Panc1 (cell line): ENCODE results near the gene EID3. TPM values are rescaled to one million over a fixed set of nuclear protein-coding genes. Genes with fewer than 3 reads are reported as not detected.

Experiments
- ATAC-seq: fragments of 200-7000 bp; cut with Tn5 transposase; 2 replicates; pipeline ENCODE4 v1.9.1; 2020; ENCODE audit warnings: mild to moderate bottlenecking, moderate library complexity
- BruUV-seq: library from RNA; stranded (reverse); fragments of 400-500 nt; replicated peaks from 2 replicates; lab custom pipeline; 2021; lab: Mats Ljungman, UMichigan
- CTCF ChIA-PET: fragments of 300-600 bp; sonication (Branson Sonifier 250); formaldehyde crosslinking; loops from one replicate; lab custom pipeline; 2022; ENCODE audit warnings: antibody characterized with exemption; lab: Charles Lee
- POLR2A ChIA-PET: fragments of 300-600 bp; sonication (Branson Sonifier 250); formaldehyde crosslinking; loops from one replicate; lab custom pipeline; 2022; ENCODE audit warnings: antibody characterized with exemption; lab: Charles Lee
- DNase-seq: peaks from one replicate; pipeline ENCODE4 v3.0.0-alpha.2; 2010; ENCODE audit warnings: low read depth, low spot score
- H3K27ac ChIP-seq: 2 replicates; pipeline ENCODE4 v1.5.1; 2011; ENCODE audit warnings: mild to moderate bottlenecking, low read length, inconsistent platforms
- H3K27me3 ChIP-seq: fragments of 200-500 bp; sonication (Bioruptor generic); 2 replicates; pipeline ENCODE4 v1.6.0; 2014; ENCODE audit warnings: low read length, inconsistent platforms; ENCODE audit not compliant: control insufficient read depth, insufficient read depth
- H3K36me3 ChIP-seq: fragments of 200-500 bp; sonication (Bioruptor generic); 2 replicates; pipeline ENCODE4 v1.5.1; 2014; ENCODE audit warnings: inconsistent platforms, mild to moderate bottlenecking, low read length, moderate library complexity; ENCODE audit not compliant: control insufficient read depth, insufficient read depth
- H3K4me1 ChIP-seq: 2 replicates; pipeline ENCODE4 v1.5.1; 2011; ENCODE audit warnings: inconsistent platforms, mild to moderate bottlenecking, low read length, moderate library complexity; ENCODE audit not compliant: control insufficient read depth, insufficient read depth
- H3K4me3 ChIP-seq, 2 experiments: 2 replicates each; pipeline ENCODE4 v1.5.1; 2011 to 2012; ENCODE audit warnings: low read depth in 2 of 2, low read length in 2 of 2, mild to moderate bottlenecking in 2 of 2, inconsistent platforms in 1 of 2, moderate library complexity in 1 of 2
- H3K9me3 ChIP-seq: fragments of 200-500 bp; sonication (Bioruptor generic); 2 replicates; pipeline ENCODE4 v1.5.1; 2014; ENCODE audit warnings: low read depth, mild to moderate bottlenecking, inconsistent platforms, low read length, moderate library complexity; ENCODE audit not compliant: control insufficient read depth, insufficient read depth
- CTCF ChIP-seq: fragments of 450-650 bp; IDR thresholded peaks from 2 replicates; pipeline ENCODE4 v1.5.1; 2017; ENCODE audit warnings: mild to moderate bottlenecking
- POLR2AphosphoS5 ChIP-seq: IDR thresholded peaks from 2 replicates; pipeline ENCODE4 v1.6.1; 2012; ENCODE audit warnings: mild to moderate bottlenecking, low read depth, low read length, moderate library complexity
- REST ChIP-seq, 2 experiments: IDR thresholded peaks; 2 replicates each; pipeline ENCODE4 v1.6.1; 2011 to 2012; ENCODE audit warnings: low read depth in 2 of 2, control low read depth in 1 of 2, low read length in 1 of 2, mild to moderate bottlenecking in 1 of 2, moderate library complexity in 1 of 2; ENCODE audit not compliant: insufficient read depth in 1 of 2
- SIN3A ChIP-seq: IDR thresholded peaks from 2 replicates; pipeline ENCODE4 v1.6.1; 2012; ENCODE audit warnings: low read depth, mild to moderate bottlenecking, low read length, moderate library complexity, borderline replicate concordance; ENCODE audit not compliant: insufficient read depth
- TCF7L2 ChIP-seq: IDR thresholded peaks from 2 replicates; pipeline ENCODE4 v1.6.1; 2011; ENCODE audit warnings: mild to moderate bottlenecking, low read depth, low read length, inconsistent platforms
- in situ Hi-C: cut with HindIII; loops from 2 replicates; pipeline ENCODE4 v1.10.0; 2016; ENCODE audit warnings: low sequenced_read_pairs, low pct_unique_long_range_greater_than_20kb
- intact Hi-C: fragments of 100-400 bp; cut with micrococcal nuclease; formaldehyde crosslinking; loops from one replicate; pipeline ENCODE4 v1.10.0; 2022; ENCODE audit not compliant: unreplicated experiment
- total RNA-seq: library from RNA; stranded (reverse); gene quantifications from one replicate; pipeline ENCODE4 v1.2.1, GENCODE V29; 2021; ENCODE audit not compliant: unreplicated experiment

EID3 gene
- total RNA-seq, 1 experiment from 2014 or later: 18.5 TPM

DNA sequence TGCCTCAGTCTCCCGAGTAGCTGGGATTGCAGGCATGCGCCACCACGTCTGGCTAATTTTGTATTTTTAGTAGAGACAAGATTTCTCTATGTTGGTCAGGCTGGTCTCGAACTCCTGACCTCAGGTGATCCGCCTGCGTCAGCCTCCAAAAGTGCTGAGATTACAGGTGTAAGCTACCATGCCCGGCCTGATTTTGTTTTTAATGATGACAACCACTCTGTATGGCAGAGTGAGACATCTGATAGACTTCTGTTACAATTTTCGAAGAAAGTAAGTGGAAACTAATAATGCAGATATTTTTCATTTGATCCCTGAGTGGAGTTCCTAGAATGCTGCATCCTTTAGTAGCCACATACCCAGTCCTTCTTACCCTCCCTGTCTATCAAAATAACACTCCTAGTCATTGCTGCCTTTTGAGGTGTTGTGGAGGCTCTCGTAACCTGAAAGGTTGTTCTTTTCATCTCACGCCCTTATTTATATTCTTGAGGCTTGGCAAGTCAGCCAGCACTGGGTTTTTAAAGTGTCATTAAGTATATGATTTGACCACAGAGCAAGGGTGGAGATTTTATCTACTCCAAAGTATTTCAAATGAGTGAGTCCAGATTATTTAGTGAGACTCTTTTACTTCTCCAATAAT, 5.9 kb upstream of the EID3 start:
- TF ChIP-seq TCF7L2 (peak; percentile 94), CTCF (no peak), SIN3A (no peak), POLR2AphosphoS5 (0 out of 2 replicates have a peak, but pooled peaks have one; percentile 55), REST (IDR thresholded peaks at IDR 0.05; ENCODE audit: insufficient read depth in 1 of 2, low read depth in 2 of 2, low read length in 1 of 2) (no peak)
- in situ Hi-C loops: no loop called here
- CTCF ChIA-PET: no interaction called here
- BruUV-seq: no TSS peak
- H3K4me3 ChIP-seq: peak overlapping the region in 1 of 2 experiments; percentile 8; a peak in 1 of 4 replicates
- H3K27ac ChIP-seq: peak overlapping the region; percentile 96
- H3K9me3 ChIP-seq: no peaks in the 10 kb centered on the region
- POLR2A ChIA-PET: interaction anchor here (0.6 to 1.8 kb wide), 3 partner anchors 10 to 77 kb away, joined by 3 to 4 read pairs (median 4); no protein-coding TSS in a partner anchor
- H3K4me1 ChIP-seq: peaks cover 73% of the 10 kb centered on the region
- intact Hi-C loops: no loop called here
- DNase-seq (no peak), ATAC-seq (peak; percentile 10; the same call in 1 of the 2 replicates)
- H3K36me3 ChIP-seq: peaks cover 10% of the 10 kb centered on the region
- no peaks in the 10 kb centered on the region for H3K27me3 ChIP-seq

DNA sequence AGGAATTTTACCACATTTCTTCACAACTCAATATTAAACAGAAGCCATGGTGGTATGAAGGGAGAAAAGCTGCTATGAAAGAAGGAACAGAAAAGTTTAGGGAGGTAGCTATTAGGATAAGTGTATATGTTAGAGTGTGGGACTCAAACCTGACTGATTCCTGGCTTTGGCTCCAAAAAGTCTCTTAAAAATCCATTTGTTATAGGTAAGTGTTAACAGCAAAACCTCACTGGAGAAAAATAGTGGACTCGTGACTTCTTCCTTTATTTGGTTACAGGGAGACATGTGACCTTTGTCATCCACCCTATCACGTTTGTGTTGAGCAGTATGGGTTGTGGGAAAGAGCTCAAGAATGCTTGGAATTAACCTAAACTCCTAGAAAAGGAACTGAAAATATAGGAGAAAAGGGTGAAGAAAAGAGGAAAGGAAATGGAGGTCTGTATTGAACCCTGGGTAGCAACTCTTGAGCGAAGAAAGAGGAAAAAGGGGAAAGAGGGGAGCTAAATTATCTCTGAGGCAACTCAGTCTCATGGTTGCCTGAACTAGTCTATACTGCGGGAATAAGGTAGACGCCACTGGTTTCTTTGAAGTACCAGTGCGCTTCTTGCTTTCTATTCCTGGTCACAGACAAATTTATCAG, 3.6 kb upstream of the EID3 start:
- Histone ChIP-seq H3K4me1 (peaks cover 67% of the 10 kb centered on the region), H3K9me3 (no peaks in the 10 kb centered on the region), H3K27me3 (no peaks in the 10 kb centered on the region), H3K4me3 (peak overlapping the region; percentile 57 to 73), H3K27ac (peak overlapping the region; percentile 96), H3K36me3 (peaks cover 17% of the 10 kb centered on the region)
- TF ChIP-seq REST (IDR thresholded peaks at IDR 0.05; ENCODE audit: insufficient read depth in 1 of 2, low read depth in 2 of 2, low read length in 1 of 2) (no peak), CTCF (no peak), SIN3A (no peak), TCF7L2 (peak; percentile 46), POLR2AphosphoS5 (peak; percentile 28; the same call in 1 of the 2 replicates)
- ChIA-PET POLR2A (interaction anchor here (0.5 to 3.0 kb wide), 4 partner anchors 13 to 471 kb away, joined by 3 to 12 read pairs (median 4); no protein-coding TSS in a partner anchor), CTCF (no interaction called here)
- TSS peak; percentile 7 for BruUV-seq
- intact Hi-C loops (loop anchor here (5.0 to 10.0 kb wide), 2 partner anchors 78 to 165 kb away; partner anchors contain the start of gene NFYB), in situ Hi-C loops (loop anchor here (5.0 kb wide), 1 partner anchor 78 kb away; no protein-coding TSS in a partner anchor)
- DNase-seq (no peak), ATAC-seq (0 out of 2 replicates have a peak, but pooled peaks have one; percentile 6)
